ENCODE results near the gene FAM168A.
"Not testable (repeated sequence)": the region's sequence is repeated elsewhere in the genome, so short reads cannot be mapped to it uniquely, and the experiment has no call there.

The FAM168A gene

DNA sequence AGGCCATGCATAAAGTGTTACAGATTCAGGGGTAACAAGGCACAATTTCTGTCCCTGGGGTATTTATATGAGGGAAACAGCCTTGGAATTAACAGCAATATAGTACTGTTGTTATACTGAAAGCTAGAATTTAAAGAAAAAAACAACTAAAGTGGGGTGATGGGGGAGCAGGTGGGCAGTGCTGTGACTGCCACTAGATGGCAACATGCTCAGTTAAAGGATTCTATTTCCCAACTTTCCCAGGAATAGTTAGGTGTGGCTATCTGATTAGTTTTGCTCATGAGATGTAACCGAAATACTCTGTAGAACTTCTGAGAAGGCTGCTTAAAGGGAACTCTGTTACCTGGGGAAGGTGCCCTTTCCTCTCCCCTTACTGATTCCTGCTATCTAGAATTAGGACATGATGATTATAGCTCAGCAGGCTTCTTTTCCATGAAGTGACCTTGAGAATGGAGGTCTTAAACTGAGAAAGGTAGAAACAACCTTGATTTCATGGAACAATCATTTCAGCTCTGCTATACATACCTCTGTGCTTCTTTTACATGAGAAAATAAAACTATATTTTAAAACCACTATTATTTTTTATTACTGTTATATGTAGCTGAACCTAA lies 119.1 kb downstream of the FAM168A start:
- Histone ChIP-seq H3K27ac (ENCODE audit: low read length) (no peak overlapping the region), H3K36me3 (ENCODE audit: insufficient read depth, low read depth, low read length) (no peaks in the 10 kb centered on the region), H3K4me3 (ENCODE audit: low read length) (no peak overlapping the region), H3K4me1 (ENCODE audit: insufficient read depth, low read length) (peaks cover 13% of the 10 kb centered on the region), H3K9me3 (ENCODE audit: insufficient read depth, low read depth, low read length) (peaks cover 4% of the 10 kb centered on the region; the same call in 1 of the 2 replicates), H3K9ac (ENCODE audit: low read depth, low read length) (no peak overlapping the region), H3K27me3 (ENCODE audit: insufficient read depth, low read length) (no peaks in the 10 kb centered on the region)

GRCh38 chr11:73477518-73477917 lies 120.4 kb downstream of the FAM168A start:
- H3K27ac ChIP-seq (ENCODE audit: low read length), result no peak overlapping the region
- no peak overlapping the region for H3K4me3 ChIP-seq (ENCODE audit: low read length)
- no peaks in the 10 kb centered on the region for H3K27me3 ChIP-seq (ENCODE audit: insufficient read depth, low read length)

DNA sequence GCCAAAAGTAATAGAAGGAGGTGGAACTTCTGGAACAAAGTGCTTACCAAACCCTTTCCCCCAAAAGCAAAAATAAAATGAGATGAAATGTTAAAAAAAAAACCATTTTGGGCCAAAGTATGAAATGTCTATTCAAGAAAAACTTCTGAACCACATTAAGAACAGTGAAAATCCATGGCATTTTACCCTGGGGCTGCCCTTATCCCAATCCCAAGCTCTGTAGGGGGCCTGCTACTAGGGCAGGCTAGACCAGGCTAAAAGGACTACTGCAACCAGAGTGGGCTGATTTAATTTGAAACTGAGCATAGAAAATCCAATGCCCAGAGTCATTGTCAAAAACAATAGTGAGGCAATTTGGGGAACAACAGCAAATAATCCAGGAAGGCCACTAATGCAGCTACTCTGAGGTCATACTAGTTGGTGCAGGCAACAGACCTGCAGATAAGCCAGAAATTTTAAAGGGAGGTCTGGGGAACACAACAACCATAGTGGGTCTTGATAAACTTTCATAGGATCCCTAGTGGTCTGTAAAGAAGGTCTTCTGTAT lies 122.3 kb downstream of the FAM168A start:
- Histone ChIP-seq H3K27me3 (ENCODE audit: insufficient read depth, low read length) (no peaks in the 10 kb centered on the region), H3K27ac (ENCODE audit: low read length) (no peak overlapping the region), H3K9me3 (ENCODE audit: insufficient read depth, low read depth, low read length) (peaks cover 4% of the 10 kb centered on the region; the same call in 1 of the 2 replicates), H3K4me1 (ENCODE audit: insufficient read depth, low read length) (peaks cover 13% of the 10 kb centered on the region), H3K4me3 (ENCODE audit: low read length) (no peak overlapping the region), H3K9ac (ENCODE audit: low read depth, low read length) (no peak overlapping the region), H3K36me3 (ENCODE audit: insufficient read depth, low read depth, low read length) (no peaks in the 10 kb centered on the region)

More at GRCh38 chr11:73477518-73477917, 120.4 kb downstream of the FAM168A start:
- Histone ChIP-seq H3K4me1 (ENCODE audit: insufficient read depth, low read length) (peaks cover 13% of the 10 kb centered on the region), H3K9ac (ENCODE audit: low read depth, low read length) (no peak overlapping the region), H3K9me3 (ENCODE audit: insufficient read depth, low read depth, low read length) (peaks cover 4% of the 10 kb centered on the region; the same call in 1 of the 2 replicates), H3K36me3 (ENCODE audit: insufficient read depth, low read depth, low read length) (no peaks in the 10 kb centered on the region)

- H3K36me3 ChIP-seq (ENCODE audit: insufficient read depth, low read depth, low read length), result 0 out of 2 replicates have a peak, but pooled peaks cover 3% of the 10 kb centered on the region
- no peak overlapping the region for H3K27ac ChIP-seq (ENCODE audit: low read length)
- H3K4me1 ChIP-seq (ENCODE audit: insufficient read depth, low read length), result peaks cover 13% of the 10 kb centered on the region
- H3K9me3 ChIP-seq (ENCODE audit: insufficient read depth, low read depth, low read length), result peaks cover 4% of the 10 kb centered on the region; the same call in 1 of the 2 replicates
- H3K27me3 ChIP-seq (ENCODE audit: insufficient read depth, low read length), result no peaks in the 10 kb centered on the region
- H3K9ac ChIP-seq (ENCODE audit: low read depth, low read length), result no peak overlapping the region
- no peak overlapping the region for H3K4me3 ChIP-seq (ENCODE audit: low read length)
Observed at GRCh38 chr11:73473252-73473651, 124.7 kb downstream of the FAM168A start.

GRCh38 chr11:73470036-73470612 lies 127.8 kb downstream of the FAM168A start:
- not testable (repeated sequence) for H3K9me3 ChIP-seq (ENCODE audit: insufficient read depth, low read depth, low read length); H3K27me3 ChIP-seq (ENCODE audit: insufficient read depth, low read length); H3K9ac ChIP-seq (ENCODE audit: low read depth, low read length); H3K27ac ChIP-seq (ENCODE audit: low read length); H3K36me3 ChIP-seq (ENCODE audit: insufficient read depth, low read depth, low read length); H3K4me1 ChIP-seq (ENCODE audit: insufficient read depth, low read length); H3K4me3 ChIP-seq (ENCODE audit: low read length)

GRCh38 chr11:73469401-73469800 lies 128.5 kb downstream of the FAM168A start:
- Histone ChIP-seq H3K36me3 (ENCODE audit: insufficient read depth, low read depth, low read length) (0 out of 2 replicates have a peak, but pooled peaks cover 3% of the 10 kb centered on the region), H3K4me3 (ENCODE audit: low read length) (no peak overlapping the region), H3K4me1 (ENCODE audit: insufficient read depth, low read length) (no peaks in the 10 kb centered on the region), H3K9me3 (ENCODE audit: insufficient read depth, low read depth, low read length) (no peaks in the 10 kb centered on the region), H3K9ac (ENCODE audit: low read depth, low read length) (no peak overlapping the region), H3K27me3 (ENCODE audit: insufficient read depth, low read length) (no peaks in the 10 kb centered on the region), H3K27ac (ENCODE audit: low read length) (no peak overlapping the region)

GRCh38 chr11:73468590-73469161 lies 129.2 kb downstream of the FAM168A start:
- Histone ChIP-seq H3K4me1 (ENCODE audit: insufficient read depth, low read length) (no peaks in the 10 kb centered on the region), H3K9ac (ENCODE audit: low read depth, low read length) (no peak overlapping the region), H3K27ac (ENCODE audit: low read length) (no peak overlapping the region), H3K9me3 (ENCODE audit: insufficient read depth, low read depth, low read length) (no peaks in the 10 kb centered on the region), H3K4me3 (ENCODE audit: low read length) (no peak overlapping the region), H3K27me3 (ENCODE audit: insufficient read depth, low read length) (no peaks in the 10 kb centered on the region), H3K36me3 (ENCODE audit: insufficient read depth, low read depth, low read length) (0 out of 2 replicates have a peak, but pooled peaks cover 3% of the 10 kb centered on the region)

- no peaks in the 10 kb centered on the region for H3K27me3 ChIP-seq (ENCODE audit: insufficient read depth, low read length)
- no peak overlapping the region for H3K9ac ChIP-seq (ENCODE audit: low read depth, low read length)
- no peaks in the 10 kb centered on the region for H3K9me3 ChIP-seq (ENCODE audit: insufficient read depth, low read depth, low read length)
- H3K27ac ChIP-seq (ENCODE audit: low read length), result no peak overlapping the region
- no peak overlapping the region for H3K4me3 ChIP-seq (ENCODE audit: low read length)
- no peaks in the 10 kb centered on the region for H3K4me1 ChIP-seq (ENCODE audit: insufficient read depth, low read length)
- 0 out of 2 replicates have a peak, but pooled peaks cover 3% of the 10 kb centered on the region for H3K36me3 ChIP-seq (ENCODE audit: insufficient read depth, low read depth, low read length)
Observed at GRCh38 chr11:73467505-73467904, 130.4 kb downstream of the FAM168A start.

DNA sequence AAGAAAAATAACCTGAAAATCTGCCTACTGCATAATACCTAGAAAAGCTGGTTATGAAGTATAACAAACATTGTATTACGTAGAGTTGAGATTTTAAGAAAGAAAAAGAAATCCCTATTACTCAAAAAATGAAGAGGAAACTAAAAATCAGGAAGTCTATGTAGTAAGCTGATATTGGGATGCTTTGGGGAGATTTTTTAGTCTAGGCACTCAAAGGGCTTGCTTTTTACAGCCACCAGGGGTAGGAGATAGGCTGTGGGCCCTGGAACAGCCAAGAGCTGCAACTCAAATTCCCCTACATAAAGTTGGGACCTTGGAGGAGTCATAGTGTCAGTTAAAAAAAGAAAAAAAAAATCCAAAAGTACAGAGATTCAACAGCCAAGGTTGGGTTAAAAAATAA lies 131.3 kb downstream of the FAM168A start:
- Histone ChIP-seq H3K4me1 (ENCODE audit: insufficient read depth, low read length) (no peaks in the 10 kb centered on the region), H3K36me3 (ENCODE audit: insufficient read depth, low read depth, low read length) (0 out of 2 replicates have a peak, but pooled peaks cover 3% of the 10 kb centered on the region), H3K9me3 (ENCODE audit: insufficient read depth, low read depth, low read length) (no peaks in the 10 kb centered on the region)

DNA sequence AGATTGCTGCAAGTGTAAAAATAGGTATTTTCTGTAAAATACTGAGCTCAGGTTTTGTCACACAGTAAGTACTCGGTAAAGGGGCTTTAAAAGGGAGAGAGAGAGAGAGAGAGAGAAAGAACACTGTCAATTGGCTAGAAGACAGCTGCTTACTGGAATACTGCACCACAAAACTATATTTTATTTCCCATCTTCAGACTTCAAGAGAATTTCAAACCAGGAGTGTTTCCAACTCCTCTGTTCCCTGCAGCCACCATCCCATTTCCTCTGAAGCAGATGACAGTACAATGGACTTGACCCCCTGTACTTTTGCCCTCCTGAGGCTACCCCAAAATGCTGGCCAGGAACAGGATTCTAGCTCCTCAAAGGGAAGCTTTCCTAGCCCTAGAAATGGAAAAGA lies 132.0 kb downstream of the FAM168A start:
- no peak overlapping the region for H3K4me3 ChIP-seq (ENCODE audit: low read length)
- H3K27ac ChIP-seq (ENCODE audit: low read length), result no peak overlapping the region
- 0 out of 2 replicates have a peak, but pooled peaks cover 3% of the 10 kb centered on the region for H3K36me3 ChIP-seq (ENCODE audit: insufficient read depth, low read depth, low read length)
- H3K9ac ChIP-seq (ENCODE audit: low read depth, low read length), result no peak overlapping the region
- H3K27me3 ChIP-seq (ENCODE audit: insufficient read depth, low read length), result no peaks in the 10 kb centered on the region
- no peaks in the 10 kb centered on the region for H3K4me1 ChIP-seq (ENCODE audit: insufficient read depth, low read length)
- H3K9me3 ChIP-seq (ENCODE audit: insufficient read depth, low read depth, low read length), result no peaks in the 10 kb centered on the region

More for the DNA sequence above, 131.3 kb downstream of the FAM168A start:
- no peak overlapping the region for H3K4me3 ChIP-seq (ENCODE audit: low read length)
- H3K27me3 ChIP-seq (ENCODE audit: insufficient read depth, low read length), result no peaks in the 10 kb centered on the region
- H3K9ac ChIP-seq (ENCODE audit: low read depth, low read length), result no peak overlapping the region
- no peak overlapping the region for H3K27ac ChIP-seq (ENCODE audit: low read length)

- Histone ChIP-seq H3K27ac (ENCODE audit: low read length) (no peak overlapping the region), H3K9me3 (ENCODE audit: insufficient read depth, low read depth, low read length) (no peaks in the 10 kb centered on the region), H3K27me3 (ENCODE audit: insufficient read depth, low read length) (no peaks in the 10 kb centered on the region), H3K36me3 (ENCODE audit: insufficient read depth, low read depth, low read length) (0 out of 2 replicates have a peak, but pooled peaks cover 1% of the 10 kb centered on the region), H3K4me3 (ENCODE audit: low read length) (no peak overlapping the region), H3K9ac (ENCODE audit: low read depth, low read length) (no peak overlapping the region), H3K4me1 (ENCODE audit: insufficient read depth, low read length) (no peaks in the 10 kb centered on the region)
Observed at GRCh38 chr11:73465023-73465675, 132.8 kb downstream of the FAM168A start.
